ENCODE measurements around the gene CYP1A2.

DNA sequence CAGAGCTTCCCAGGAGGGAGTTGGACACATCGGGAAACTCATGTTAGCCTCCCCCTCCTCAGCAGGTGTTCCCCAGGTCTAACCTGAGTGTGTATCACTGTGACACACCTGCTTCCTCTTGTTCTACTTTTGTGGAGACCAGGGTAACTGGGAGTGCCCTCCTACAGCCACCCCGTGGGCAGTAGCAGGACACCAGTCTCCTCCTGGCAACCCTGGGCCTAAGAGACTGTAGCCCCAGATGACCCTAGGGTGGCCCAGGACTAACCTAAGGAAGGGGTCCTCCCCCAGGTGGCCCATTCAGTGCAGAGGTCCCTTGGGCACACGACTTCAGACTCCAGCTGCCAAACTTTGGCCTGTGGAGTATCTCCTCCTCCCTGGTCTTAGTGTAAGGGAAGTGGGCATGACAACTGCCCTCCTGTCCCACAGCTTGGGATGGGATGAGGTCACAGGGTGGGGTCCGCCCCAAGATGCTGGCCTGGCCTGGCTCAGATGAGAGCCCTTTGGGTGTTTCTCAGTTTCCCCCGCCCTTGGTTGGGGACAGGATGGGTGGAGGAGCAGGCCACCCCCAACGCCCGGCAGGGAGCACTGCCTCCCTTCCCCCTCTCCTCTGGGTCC lies 38.0 kb downstream of the CYP1A2 start:
- TF ChIP-seq ZNF239 (tag by site-specific recombination; IDR thresholded peaks at IDR 0.05) (no peak), ZNF549 (tag by site-specific recombination; IDR thresholded peaks at IDR 0.05) (no peak), ZNF174 (tag by site-specific recombination; IDR thresholded peaks at IDR 0.05) (no peak)
- TF ChIP-seq, protein P1, sequence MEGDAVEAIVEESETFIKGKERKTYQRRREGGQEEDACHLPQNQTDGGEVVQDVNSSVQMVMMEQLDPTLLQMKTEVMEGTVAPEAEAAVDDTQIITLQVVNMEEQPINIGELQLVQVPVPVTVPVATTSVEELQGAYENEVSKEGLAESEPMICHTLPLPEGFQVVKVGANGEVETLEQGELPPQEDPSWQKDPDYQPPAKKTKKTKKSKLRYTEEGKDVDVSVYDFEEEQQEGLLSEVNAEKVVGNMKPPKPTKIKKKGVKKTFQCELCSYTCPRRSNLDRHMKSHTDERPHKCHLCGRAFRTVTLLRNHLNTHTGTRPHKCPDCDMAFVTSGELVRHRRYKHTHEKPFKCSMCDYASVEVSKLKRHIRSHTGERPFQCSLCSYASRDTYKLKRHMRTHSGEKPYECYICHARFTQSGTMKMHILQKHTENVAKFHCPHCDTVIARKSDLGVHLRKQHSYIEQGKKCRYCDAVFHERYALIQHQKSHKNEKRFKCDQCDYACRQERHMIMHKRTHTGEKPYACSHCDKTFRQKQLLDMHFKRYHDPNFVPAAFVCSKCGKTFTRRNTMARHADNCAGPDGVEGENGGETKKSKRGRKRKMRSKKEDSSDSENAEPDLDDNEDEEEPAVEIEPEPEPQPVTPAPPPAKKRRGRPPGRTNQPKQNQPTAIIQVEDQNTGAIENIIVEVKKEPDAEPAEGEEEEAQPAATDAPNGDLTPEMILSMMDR (tag by site-specific recombination; IDR thresholded peaks at IDR 0.05) = no peak

All from HEK293 (cell line).